HEK293 (cell line): ENCODE data around the gene DBN1.
A peak's percentile ranks its signal among the peaks of the same experiment; 100 is the strongest.

Source experiments
- GLI2 ChIP-seq: fragments of 450-650 bp; formaldehyde crosslinking; IDR thresholded peaks from 2 replicates; pipeline ENCODE4; 2017; ENCODE audit warnings: missing biosample characterization, missing genetic modification characterization, low read depth, borderline replicate concordance
- GLIS2 ChIP-seq: fragments of 450-650 bp; formaldehyde crosslinking; IDR thresholded peaks from 2 replicates; pipeline ENCODE4 v1.5.1; 2016; ENCODE audit warnings: missing biosample characterization, missing genetic modification characterization
- IKZF3 ChIP-seq: fragments of 450-650 bp; IDR thresholded peaks from 2 replicates; pipeline ENCODE4 v1.5.0; 2018; ENCODE audit warnings: missing biosample characterization, mild to moderate bottlenecking, missing genetic modification characterization, moderate library complexity
- PRDM10 ChIP-seq: fragments of 450-650 bp; formaldehyde crosslinking; IDR thresholded peaks from 2 replicates; pipeline ENCODE4 v1.5.1; 2016; ENCODE audit warnings: missing biosample characterization, missing genetic modification characterization
- REPIN1 ChIP-seq: fragments of 450-650 bp; formaldehyde crosslinking; IDR thresholded peaks from 2 replicates; pipeline ENCODE4 v1.5.1; 2017; ENCODE audit warnings: missing biosample characterization, missing genetic modification characterization, low read depth
- REST ChIP-seq: fragments of 450-650 bp; formaldehyde crosslinking; IDR thresholded peaks from 2 replicates; pipeline ENCODE4 v1.5.1; 2016; ENCODE audit warnings: missing biosample characterization, missing genetic modification characterization
- SALL2 ChIP-seq: fragments of 450-650 bp; formaldehyde crosslinking; IDR thresholded peaks from 2 replicates; pipeline ENCODE4 v1.5.0; 2017; ENCODE audit warnings: missing biosample characterization, mild to moderate bottlenecking, missing genetic modification characterization, borderline replicate concordance
- SCRT1 ChIP-seq: fragments of 450-650 bp; formaldehyde crosslinking; IDR thresholded peaks from 2 replicates; pipeline ENCODE4 v1.5.1; 2016; ENCODE audit warnings: missing biosample characterization, missing genetic modification characterization, borderline replicate concordance
- ZBTB17 ChIP-seq: fragments of 450-650 bp; formaldehyde crosslinking; IDR thresholded peaks from 2 replicates; pipeline ENCODE4 v1.5.1; 2016; ENCODE audit warnings: missing biosample characterization, missing genetic modification characterization
- ZBTB26 ChIP-seq: fragments of 450-650 bp; formaldehyde crosslinking; optimal IDR thresholded peaks from 2 replicates; pipeline ENCODE3; 2016; ENCODE audit warnings: missing biosample characterization, mild to moderate bottlenecking, missing genetic modification characterization
- ZNF121 ChIP-seq: fragments of 450-650 bp; formaldehyde crosslinking; IDR thresholded peaks from 2 replicates; pipeline ENCODE4 v1.5.1; 2016; ENCODE audit warnings: missing biosample characterization, missing genetic modification characterization
- ZNF2 ChIP-seq: fragments of 450-650 bp; formaldehyde crosslinking; IDR thresholded peaks from 2 replicates; pipeline ENCODE4 v1.5.1; 2016; ENCODE audit warnings: missing biosample characterization, missing genetic modification characterization
- ZNF202 ChIP-seq: fragments of 450-650 bp; formaldehyde crosslinking; IDR thresholded peaks from 2 replicates; pipeline ENCODE4 v1.5.1; 2016; ENCODE audit warnings: missing biosample characterization, missing genetic modification characterization, borderline replicate concordance
- ZNF223 ChIP-seq: fragments of 450-650 bp; formaldehyde crosslinking; IDR thresholded peaks from 2 replicates; pipeline ENCODE4 v1.5.1; 2016; ENCODE audit warnings: missing biosample characterization, missing genetic modification characterization
- ZNF280C ChIP-seq: fragments of 450-650 bp; formaldehyde crosslinking; IDR thresholded peaks from 2 replicates; pipeline ENCODE4 v1.5.1; 2016; ENCODE audit warnings: missing biosample characterization, missing genetic modification characterization
- ZNF324 ChIP-seq: fragments of 450-650 bp; formaldehyde crosslinking; IDR thresholded peaks from 2 replicates; pipeline ENCODE4 v1.5.1; 2016; ENCODE audit warnings: missing biosample characterization, missing genetic modification characterization
- ZNF350 ChIP-seq: fragments of 450-650 bp; formaldehyde crosslinking; IDR thresholded peaks from 2 replicates; pipeline ENCODE4 v1.5.0; 2017; ENCODE audit warnings: missing biosample characterization, mild to moderate bottlenecking, missing genetic modification characterization
- ZNF473 ChIP-seq: fragments of 450-650 bp; formaldehyde crosslinking; IDR thresholded peaks from 2 replicates; pipeline ENCODE4 v1.5.1; 2017; ENCODE audit warnings: missing biosample characterization, missing genetic modification characterization
- ZNF513 ChIP-seq: fragments of 450-650 bp; IDR thresholded peaks from 2 replicates; pipeline ENCODE4 v1.5.1; 2018; ENCODE audit warnings: missing biosample characterization, missing genetic modification characterization
- ZNF544 ChIP-seq: fragments of 450-650 bp; formaldehyde crosslinking; IDR thresholded peaks from 2 replicates; pipeline ENCODE4 v1.5.0; 2017; ENCODE audit warnings: missing biosample characterization, missing genetic modification characterization
- ZNF585B ChIP-seq: fragments of 450-650 bp; formaldehyde crosslinking; IDR thresholded peaks from 2 replicates; pipeline ENCODE4 v1.5.1; 2016; ENCODE audit warnings: missing biosample characterization, missing genetic modification characterization
- ZNF623 ChIP-seq: fragments of 450-650 bp; formaldehyde crosslinking; IDR thresholded peaks from 2 replicates; pipeline ENCODE4 v1.5.1; 2016; ENCODE audit warnings: missing biosample characterization, missing genetic modification characterization
- ZNF704 ChIP-seq: fragments of 450-650 bp; formaldehyde crosslinking; IDR thresholded peaks from 2 replicates; pipeline ENCODE4 v1.5.1; 2016; ENCODE audit warnings: missing biosample characterization, missing genetic modification characterization
- ZNF792 ChIP-seq: fragments of 450-650 bp; formaldehyde crosslinking; IDR thresholded peaks from 2 replicates; pipeline ENCODE4 v1.5.1; 2016; ENCODE audit warnings: missing biosample characterization, missing genetic modification characterization
- ZSCAN30 ChIP-seq: fragments of 450-650 bp; IDR thresholded peaks from 2 replicates; pipeline ENCODE4 v1.5.1; 2018; ENCODE audit warnings: missing biosample characterization, mild to moderate bottlenecking, missing genetic modification characterization, moderate library complexity

DBN1 gene

GRCh38 chr5:177425801-177426565 lies 47.5 kb downstream of the DBN1 start (continued):
- peak; percentile 70 for TF ChIP-seq ZBTB26
- no peak for TF ChIP-seq ZNF223
- no peak for TF ChIP-seq ZNF350
- TF ChIP-seq ZSCAN30: peak; percentile 85; the same call in 1 of the 2 replicates
- TF ChIP-seq REPIN1 (tag by site-specific recombination): no peak
- TF ChIP-seq ZNF623 (tag by site-specific recombination): no peak
- TF ChIP-seq REST (tag by site-specific recombination): 0 out of 2 replicates have a peak, but pooled peaks have one; percentile 15
- TF ChIP-seq ZNF473 (tag by site-specific recombination): no peak
- TF ChIP-seq ZNF2: peak; percentile 68; the same call in 1 of the 2 replicates
- TF ChIP-seq ZNF513 (tag by site-specific recombination): no peak
- no peak for TF ChIP-seq ZNF792
- TF ChIP-seq ZBTB17 (tag by site-specific recombination): peak; percentile 60
- TF ChIP-seq ZNF585B (tag by site-specific recombination): no peak
- TF ChIP-seq ZNF704: no peak
- no peak for TF ChIP-seq ZNF280C
- peak; percentile 57; the same call in 1 of the 2 replicates for TF ChIP-seq SCRT1 (tag by site-specific recombination)
- TF ChIP-seq GLI2 (tag by site-specific recombination): no peak
- no peak for TF ChIP-seq ZNF202
- TF ChIP-seq PRDM10: peak; percentile 80
- no peak for TF ChIP-seq ZNF121
- TF ChIP-seq GLIS2: peak; percentile 69
- no peak for TF ChIP-seq ZNF544 (tag by site-specific recombination)
- no peak for TF ChIP-seq SALL2 (tag by site-specific recombination)
- peak; percentile 75 for TF ChIP-seq ZNF324 (tag by site-specific recombination)
- no peak for TF ChIP-seq IKZF3 (tag by site-specific recombination)
